ENCODE results near the gene ZDBF2. TPM values are rescaled to one million over a fixed set of nuclear protein-coding genes. Genes with fewer than 3 reads are reported as not detected.

Gene ZDBF2
- 0.86 to 1.6 TPM (median 1.2 TPM) in 5 replicates for total RNA-seq (2022; extraction: Qiagen RNA extraction; ENCODE audit: low read depth)

DNA sequence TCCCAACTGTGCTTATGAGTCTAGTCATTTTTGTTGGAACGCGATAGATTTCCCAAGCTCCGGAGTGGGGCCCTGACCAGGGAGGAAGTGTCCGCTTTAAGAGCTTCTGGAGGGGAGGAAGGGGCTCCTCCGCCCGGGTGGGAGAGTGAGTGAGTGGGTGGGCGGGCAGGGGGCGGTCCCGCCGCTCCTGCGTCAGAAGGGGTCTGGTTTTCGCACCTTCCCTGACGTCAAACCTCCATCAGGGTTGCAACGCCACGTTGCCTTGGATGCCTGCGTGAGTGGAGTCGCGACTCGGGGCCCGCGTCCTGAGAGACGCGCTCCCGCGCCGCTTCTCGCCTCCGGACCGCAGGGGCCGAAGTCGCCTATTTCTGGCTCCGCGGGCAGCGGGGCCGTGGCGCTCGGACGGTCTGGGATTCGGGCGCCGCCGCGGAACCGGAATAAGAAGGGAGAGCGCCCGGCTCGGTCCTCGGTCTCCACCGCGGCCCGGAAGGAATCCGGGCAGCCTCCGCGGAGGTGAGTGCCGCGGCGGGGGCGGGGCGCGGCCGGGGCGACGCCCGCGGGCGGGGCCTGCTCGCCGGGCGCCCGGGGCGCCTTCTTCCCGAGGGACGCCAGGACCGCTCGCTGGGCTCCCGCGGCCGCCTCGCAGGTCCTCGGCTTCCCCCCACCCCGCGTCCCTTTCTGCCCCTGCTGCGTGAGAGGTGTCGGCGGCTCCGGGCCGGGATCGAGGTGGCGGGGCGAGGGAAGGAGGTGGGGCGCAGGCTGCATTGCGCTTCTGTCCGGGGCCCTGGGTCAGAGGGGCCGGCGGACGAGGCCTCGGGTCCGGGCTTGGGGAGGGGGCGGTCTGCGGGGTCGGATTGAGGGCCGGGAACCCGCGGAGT lies at the start of gene ZDBF2:
TSS of gene ZDBF2 (plus strand) at position 230 of the 878 bp plus-strand sequence. CDS start 7,187 bp downstream, outside the sequence.

Other genes with a start within 250 kb of the ZDBF2 start
- gene INO80D, start 188.5 kb upstream of the ZDBF2 start, total RNA-seq (2022; extraction: Qiagen RNA extraction; ENCODE audit: low read depth): 1.5 to 2.3 TPM (median 1.6 TPM) in 5 replicates
- gene NDUFS1, start 115.2 kb upstream of the ZDBF2 start, total RNA-seq (2022; extraction: Qiagen RNA extraction; ENCODE audit: low read depth): 50.3 to 71.4 TPM (median 62.5 TPM) in 5 replicates
- gene EEF1B2, start 114.8 kb upstream of the ZDBF2 start, total RNA-seq (2022; extraction: Qiagen RNA extraction; ENCODE audit: low read depth): 1,038 to 1,113 TPM (median 1,044 TPM) in 5 replicates
- gene ADAM23, start 168.9 kb downstream of the ZDBF2 start, total RNA-seq (2022; extraction: Qiagen RNA extraction; ENCODE audit: low read depth): 8.0 to 10.7 TPM (median 10.3 TPM) in 5 replicates

All from A549 treated with CpdA at 1 μM for 4 hours (cell line).